LHCN-M2 (cell line): ENCODE data around the gene MAML1. TPM values are rescaled to one million over a fixed set of nuclear protein-coding genes. Genes with fewer than 3 reads are reported as not detected.
A peak's percentile ranks its signal among the peaks of the same experiment; 100 is the strongest.
"Not testable (repeated sequence)": the region's sequence is repeated elsewhere in the genome, so short reads cannot be mapped to it uniquely, and the experiment has no call there.

ENCODE experiments used
- DNase-seq: peaks from one replicate; pipeline ENCODE4 v3.0.0-alpha.2; 2012; ENCODE audit warnings: low read depth
- polyA plus RNA-seq: library from polyadenylated mRNA; unstranded; fragments of >200 nt; gene quantifications from one replicate; pipeline ENCODE4 v1.2.1, GENCODE V29; 2012; ENCODE audit warnings: missing spikeins
- total RNA-seq: library from RNA; depleted of rRNA; stranded (reverse); fragments of >200 nt; gene quantifications from 2 replicates; pipeline ENCODE4 v1.2.3, GENCODE V29; 2014; rRNA removed

The MAML1 gene
- total RNA-seq, result 10.0 and 11.7 TPM in 2 replicates
- polyA plus RNA-seq, result 8.2 TPM

GRCh38 chr5:179732412-179732917 lies at the start of gene MAML1:
MAML1 (plus strand) TSS chr5:179732822; CDS start chr5:179733113, 291 bp downstream.
- peak; percentile 100 for DNase-seq

- DNase-seq, result not testable (repeated sequence)
Measured at GRCh38 chr5:179689212-179689611, 43.4 kb upstream of the MAML1 start.

- no peak for DNase-seq
Measured at GRCh38 chr5:179694561-179694960, 38.1 kb upstream of the MAML1 start.

- no peak for DNase-seq
Measured at GRCh38 chr5:179696603-179697002, 36.0 kb upstream of the MAML1 start.

- no peak for DNase-seq
Measured at GRCh38 chr5:179697108-179697507, 35.5 kb upstream of the MAML1 start.

- DNase-seq, result not testable (repeated sequence)
Measured at GRCh38 chr5:179697543-179697942, 35.1 kb upstream of the MAML1 start.

GRCh38 chr5:179697993-179698934 lies 34.4 kb upstream of the MAML1 start:
- peak; percentile 99 for DNase-seq

GRCh38 chr5:179698935-179699615 lies 33.5 kb upstream of the MAML1 start, which contains the start of gene CANX:
CANX (plus strand) TSS chr5:179698967; CDS start chr5:179705682, 6,715 bp downstream.
- DNase-seq, result no peak

- DNase-seq, result peak; percentile 61
Measured at GRCh38 chr5:179699616-179700237, 32.9 kb upstream of the MAML1 start.

- DNase-seq, result peak; percentile 12
Measured at GRCh38 chr5:179700401-179700918, 32.2 kb upstream of the MAML1 start.

GRCh38 chr5:179716286-179716685 lies 16.3 kb upstream of the MAML1 start:
- no peak for DNase-seq

GRCh38 chr5:179720222-179720621 lies 12.4 kb upstream of the MAML1 start:
- DNase-seq, result peak; percentile 43

- no peak for DNase-seq
Measured at GRCh38 chr5:179724163-179724562, 8.5 kb upstream of the MAML1 start.

- DNase-seq, result no peak
Measured at GRCh38 chr5:179727106-179727505, 5.5 kb upstream of the MAML1 start.

GRCh38 chr5:179729303-179729702 lies 3.3 kb upstream of the MAML1 start:
- DNase-seq, result no peak

- DNase-seq, result no peak
Measured at GRCh38 chr5:179729727-179730126, 2.9 kb upstream of the MAML1 start.

GRCh38 chr5:179730356-179730755 lies 2.3 kb upstream of the MAML1 start:
- no peak for DNase-seq

GRCh38 chr5:179730852-179731251 lies 1.8 kb upstream of the MAML1 start:
- DNase-seq, result no peak

- peak; percentile 76 for DNase-seq
Measured at GRCh38 chr5:179731791-179732411, 721 bp upstream of the MAML1 start.

- peak; percentile 34 for DNase-seq
Measured at GRCh38 chr5:179732918-179733771, 523 bp downstream of the MAML1 start.
